ENCODE data around the gene CYB5D1. TPM values are rescaled to one million over a fixed set of nuclear protein-coding genes. Genes with fewer than 3 reads are reported as not detected.

CYB5D1 gene
- total RNA-seq, 1 donor from 2014 or later = 16.6 TPM

DNA sequence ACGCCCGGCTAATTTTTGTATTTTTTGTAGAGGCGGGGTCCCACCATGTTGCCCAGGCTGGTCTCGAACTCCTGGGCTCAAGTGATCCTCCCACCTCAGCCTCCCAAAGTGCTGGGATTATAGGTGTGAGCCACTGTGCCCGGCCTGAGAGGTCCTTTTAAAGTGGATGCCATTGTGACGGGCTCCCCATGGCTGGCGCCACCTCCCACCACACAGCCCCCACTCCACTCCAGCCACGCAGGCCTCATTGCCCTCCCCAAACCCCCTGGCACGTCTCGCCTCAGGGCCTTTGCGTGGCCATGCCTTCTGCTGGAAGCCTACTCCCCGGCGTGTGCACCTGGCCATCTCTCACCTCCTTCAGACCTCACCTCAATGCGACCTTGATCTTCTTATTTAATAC is 35.7 kb upstream of the CYB5D1 start:
- no peak overlapping the region for H3K4me3 Mint-ChIP-seq
- H3K36me3 Mint-ChIP-seq = no peaks in the 10 kb centered on the region
- no peaks in the 10 kb centered on the region for H3K4me1 Mint-ChIP-seq (ENCODE audit: unreplicated experiment)
- peaks cover 60% of the 10 kb centered on the region for H3K27me3 Mint-ChIP-seq
- DNase-seq (ENCODE audit: extremely low spot score, unreplicated experiment) = no peak
- H3K27ac Mint-ChIP-seq = peak overlapping the region; percentile 50
- TF ChIP-seq, protein P1, sequence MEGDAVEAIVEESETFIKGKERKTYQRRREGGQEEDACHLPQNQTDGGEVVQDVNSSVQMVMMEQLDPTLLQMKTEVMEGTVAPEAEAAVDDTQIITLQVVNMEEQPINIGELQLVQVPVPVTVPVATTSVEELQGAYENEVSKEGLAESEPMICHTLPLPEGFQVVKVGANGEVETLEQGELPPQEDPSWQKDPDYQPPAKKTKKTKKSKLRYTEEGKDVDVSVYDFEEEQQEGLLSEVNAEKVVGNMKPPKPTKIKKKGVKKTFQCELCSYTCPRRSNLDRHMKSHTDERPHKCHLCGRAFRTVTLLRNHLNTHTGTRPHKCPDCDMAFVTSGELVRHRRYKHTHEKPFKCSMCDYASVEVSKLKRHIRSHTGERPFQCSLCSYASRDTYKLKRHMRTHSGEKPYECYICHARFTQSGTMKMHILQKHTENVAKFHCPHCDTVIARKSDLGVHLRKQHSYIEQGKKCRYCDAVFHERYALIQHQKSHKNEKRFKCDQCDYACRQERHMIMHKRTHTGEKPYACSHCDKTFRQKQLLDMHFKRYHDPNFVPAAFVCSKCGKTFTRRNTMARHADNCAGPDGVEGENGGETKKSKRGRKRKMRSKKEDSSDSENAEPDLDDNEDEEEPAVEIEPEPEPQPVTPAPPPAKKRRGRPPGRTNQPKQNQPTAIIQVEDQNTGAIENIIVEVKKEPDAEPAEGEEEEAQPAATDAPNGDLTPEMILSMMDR (conservative IDR thresholded peaks at IDR 0.05) = no peak
- H3K9me3 Mint-ChIP-seq = no peaks in the 10 kb centered on the region

DNA sequence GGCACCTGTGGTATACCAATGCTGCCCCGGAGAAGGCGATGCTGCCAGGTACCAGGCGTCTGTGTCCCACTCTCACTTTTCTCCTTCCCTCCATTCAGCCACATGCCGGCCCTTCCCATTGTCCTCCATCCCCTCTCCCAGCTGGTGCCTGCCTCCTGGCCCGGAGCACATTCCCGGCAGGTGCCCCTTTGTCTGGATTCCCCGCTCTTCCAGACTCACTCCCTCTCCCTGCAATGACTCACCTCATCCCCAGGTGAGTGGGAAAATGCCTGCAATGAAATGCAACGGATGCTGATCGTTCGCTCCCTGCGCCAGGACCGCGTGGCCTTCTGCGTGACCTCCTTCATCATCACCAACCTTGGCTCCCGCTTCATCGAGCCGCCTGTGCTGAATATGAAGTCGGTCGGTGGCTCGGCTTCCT is 34.2 kb upstream of the CYB5D1 start:
- TF ChIP-seq, protein P1 (conservative IDR thresholded peaks at IDR 0.05) = no peak

DNA sequence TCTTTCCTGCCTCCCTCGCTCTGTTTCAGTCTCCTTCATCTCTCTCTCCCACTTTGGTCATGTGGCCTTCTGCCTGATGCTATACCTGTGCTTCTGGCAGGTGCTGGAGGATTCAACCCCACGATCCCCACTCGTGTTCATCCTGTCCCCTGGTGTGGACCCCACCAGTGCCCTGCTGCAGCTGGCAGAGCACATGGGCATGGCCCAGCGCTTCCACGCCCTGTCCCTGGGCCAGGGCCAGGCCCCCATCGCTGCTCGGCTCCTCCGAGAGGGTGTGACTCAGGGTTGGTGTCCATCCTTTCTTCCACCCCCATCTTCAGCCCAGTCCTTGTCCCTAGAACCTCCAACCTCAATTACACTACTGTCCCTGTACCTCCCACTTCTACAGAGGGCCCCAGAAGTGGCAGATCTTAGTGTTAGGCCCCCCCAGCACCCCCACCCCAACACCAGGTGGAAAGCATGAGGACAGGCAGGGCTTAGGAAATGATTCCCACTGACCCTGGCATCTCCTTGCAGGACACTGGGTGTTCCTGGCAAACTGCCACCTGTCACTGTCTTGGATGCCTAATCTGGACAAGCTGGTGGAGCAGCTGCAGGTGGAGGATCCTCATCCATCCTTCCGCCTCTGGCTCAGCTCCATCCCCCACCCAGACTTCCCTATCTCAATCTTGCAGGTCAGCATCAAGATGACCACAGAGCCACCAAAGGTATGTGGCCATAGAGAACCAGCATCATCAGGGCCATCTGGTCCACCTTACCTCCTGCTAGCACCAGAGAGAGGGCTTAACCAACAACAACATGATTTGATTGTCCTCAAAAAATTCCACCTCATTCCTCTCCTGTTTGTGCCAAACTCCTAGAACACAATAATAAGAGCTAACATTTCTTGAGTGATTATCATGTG is 33.5 kb upstream of the CYB5D1 start:
- H3K36me3 Mint-ChIP-seq = no peaks in the 10 kb centered on the region
- no peaks in the 10 kb centered on the region for H3K4me1 Mint-ChIP-seq (ENCODE audit: unreplicated experiment)
- TF ChIP-seq, protein P1 (conservative IDR thresholded peaks at IDR 0.05) = no peak
- H3K27ac Mint-ChIP-seq = no peak overlapping the region
- peaks cover 60% of the 10 kb centered on the region for H3K27me3 Mint-ChIP-seq
- no peaks in the 10 kb centered on the region for H3K9me3 Mint-ChIP-seq
- H3K4me3 Mint-ChIP-seq = no peak overlapping the region
- no peak for DNase-seq (ENCODE audit: extremely low spot score, unreplicated experiment)

More for the DNA sequence above, 34.2 kb upstream of the CYB5D1 start:
- no peak for DNase-seq (ENCODE audit: extremely low spot score, unreplicated experiment)
- Mint-ChIP-seq H3K4me1 (ENCODE audit: unreplicated experiment) (no peaks in the 10 kb centered on the region), H3K36me3 (no peaks in the 10 kb centered on the region), H3K27ac (no peak overlapping the region), H3K4me3 (no peak overlapping the region), H3K9me3 (no peaks in the 10 kb centered on the region), H3K27me3 (peaks cover 61% of the 10 kb centered on the region)

DNA sequence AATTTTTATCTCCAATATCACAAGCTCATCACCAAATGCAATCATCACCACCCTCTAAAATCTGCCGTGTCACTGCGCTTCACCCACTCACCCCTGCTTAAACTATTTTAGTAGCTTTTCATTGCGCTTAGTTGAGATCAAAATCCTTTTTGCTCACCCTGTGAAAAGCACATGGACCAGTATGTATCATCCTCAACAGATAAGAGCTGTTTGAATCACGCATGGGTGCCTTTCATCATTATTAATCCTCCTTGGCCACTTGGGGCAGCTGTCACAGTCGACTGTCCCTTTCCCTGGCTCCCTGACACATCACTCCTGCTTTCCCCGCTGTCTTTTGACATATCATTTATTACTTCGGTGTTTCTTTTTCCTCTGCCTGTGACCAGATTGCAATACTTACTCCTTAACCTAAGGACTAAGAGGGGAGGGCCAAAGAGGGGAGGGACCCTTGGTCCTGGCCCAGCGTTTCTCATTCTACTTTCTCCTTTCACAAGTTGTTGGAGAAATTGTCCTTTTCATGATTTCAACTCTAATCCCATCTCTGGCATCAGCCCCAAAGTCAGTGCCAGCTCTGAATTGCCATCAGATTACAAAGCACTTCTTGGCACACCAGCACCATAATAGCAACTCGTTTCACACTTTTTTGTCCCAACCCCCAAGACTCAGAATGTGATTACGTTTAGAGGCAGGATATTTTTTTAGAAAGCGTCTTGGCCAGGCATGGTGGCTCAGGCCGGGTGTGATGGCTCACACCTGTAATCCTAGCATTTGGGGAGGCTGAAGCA is 32.4 kb upstream of the CYB5D1 start:
- no peak for DNase-seq (ENCODE audit: extremely low spot score, unreplicated experiment)

DNA sequence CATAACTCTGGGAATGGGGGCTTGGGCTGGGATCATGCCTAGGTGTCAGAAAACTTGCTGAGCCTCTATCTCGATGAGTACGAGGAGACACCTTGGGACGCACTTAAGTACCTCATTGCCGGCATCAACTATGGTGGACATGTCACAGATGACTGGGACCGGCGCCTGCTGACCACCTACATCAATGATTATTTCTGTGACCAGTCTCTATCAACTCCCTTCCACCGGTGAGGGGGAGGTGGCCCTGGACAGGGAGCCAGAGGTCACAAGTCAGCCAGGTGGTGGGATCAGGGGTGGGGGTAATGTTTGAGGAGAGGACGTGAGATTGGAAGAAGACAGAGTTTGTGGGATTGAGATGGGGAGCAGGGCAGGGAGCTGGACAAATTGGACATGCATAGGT is 27.2 kb upstream of the CYB5D1 start:
- H3K27me3 Mint-ChIP-seq = peaks cover 42% of the 10 kb centered on the region
- H3K27ac Mint-ChIP-seq = no peak overlapping the region
- H3K4me3 Mint-ChIP-seq = no peak overlapping the region
- no peaks in the 10 kb centered on the region for H3K36me3 Mint-ChIP-seq
- no peaks in the 10 kb centered on the region for H3K9me3 Mint-ChIP-seq
- TF ChIP-seq, protein P1 (conservative IDR thresholded peaks at IDR 0.05) = no peak
- H3K4me1 Mint-ChIP-seq (ENCODE audit: unreplicated experiment) = peaks cover 8% of the 10 kb centered on the region
- DNase-seq (ENCODE audit: extremely low spot score, unreplicated experiment) = no peak

More for the DNA sequence above, 32.4 kb upstream of the CYB5D1 start:
- Mint-ChIP-seq H3K4me1 (ENCODE audit: unreplicated experiment) (no peaks in the 10 kb centered on the region), H3K27ac (no peak overlapping the region), H3K27me3 (peaks cover 57% of the 10 kb centered on the region), H3K36me3 (no peaks in the 10 kb centered on the region), H3K9me3 (no peaks in the 10 kb centered on the region), H3K4me3 (no peak overlapping the region)
- TF ChIP-seq, protein P1 (conservative IDR thresholded peaks at IDR 0.05) = no peak

Measured in type B pancreatic cell (in vitro differentiated cells).